Measurements from ENCODE around the gene PELI2. TPM values are rescaled to one million over a fixed set of nuclear protein-coding genes. Genes with fewer than 3 reads are reported as not detected.

The PELI2 gene
- total RNA-seq, 1 donor from 2014 or later: 5.8 TPM

DNA sequence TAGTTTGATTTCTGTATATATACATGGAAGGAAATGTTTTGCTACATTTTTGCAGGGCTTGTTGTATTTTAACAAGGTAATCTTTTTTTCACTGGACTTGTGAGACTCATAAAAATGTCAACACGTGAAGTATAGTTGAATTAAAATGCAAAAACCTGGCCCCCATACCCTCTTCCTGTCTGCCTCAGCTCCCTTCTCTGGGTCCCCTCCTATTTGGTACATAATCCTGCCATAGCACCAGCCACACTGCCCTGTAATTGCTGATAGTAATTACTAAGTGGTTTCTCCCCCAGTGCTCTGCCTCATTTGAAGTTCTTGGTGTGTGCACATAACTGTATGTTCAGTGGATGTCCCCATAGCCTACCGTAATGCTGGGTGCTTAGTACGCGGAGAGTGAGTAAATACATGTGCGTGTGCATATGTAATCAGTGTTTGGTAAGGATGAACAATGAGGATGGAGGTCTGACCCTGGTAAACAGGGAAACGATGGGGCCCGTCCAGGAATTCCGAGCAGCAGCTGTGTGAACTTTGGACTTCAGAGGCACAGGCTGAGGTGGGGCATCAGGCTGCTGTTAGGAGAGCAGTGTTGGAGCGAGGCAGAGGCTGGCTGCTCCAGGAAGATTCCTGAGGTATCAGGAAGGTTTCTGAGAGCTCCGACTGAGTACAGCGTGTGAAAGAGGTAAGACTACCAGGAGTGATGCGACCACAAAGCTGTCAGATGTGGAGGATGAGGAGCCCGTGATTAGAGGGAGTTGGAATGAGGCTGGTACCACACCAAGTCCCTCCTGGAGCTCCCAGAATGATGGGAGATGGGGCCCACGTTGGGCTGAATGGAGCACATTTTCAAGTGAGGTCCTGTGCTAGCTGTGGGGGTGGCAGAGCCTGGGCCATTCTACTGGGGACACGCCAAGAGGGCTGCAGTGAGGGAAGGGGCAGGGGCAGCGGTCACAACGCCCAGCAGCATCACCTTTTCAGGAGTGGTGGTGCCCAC lies 106.8 kb downstream of the PELI2 start:
- intact Hi-C loops (cut with micrococcal nuclease): no loop called here

GRCh38 chr14:56235388-56235787 lies 117.2 kb downstream of the PELI2 start:
- intact Hi-C loops (cut with micrococcal nuclease): no loop called here

DNA sequence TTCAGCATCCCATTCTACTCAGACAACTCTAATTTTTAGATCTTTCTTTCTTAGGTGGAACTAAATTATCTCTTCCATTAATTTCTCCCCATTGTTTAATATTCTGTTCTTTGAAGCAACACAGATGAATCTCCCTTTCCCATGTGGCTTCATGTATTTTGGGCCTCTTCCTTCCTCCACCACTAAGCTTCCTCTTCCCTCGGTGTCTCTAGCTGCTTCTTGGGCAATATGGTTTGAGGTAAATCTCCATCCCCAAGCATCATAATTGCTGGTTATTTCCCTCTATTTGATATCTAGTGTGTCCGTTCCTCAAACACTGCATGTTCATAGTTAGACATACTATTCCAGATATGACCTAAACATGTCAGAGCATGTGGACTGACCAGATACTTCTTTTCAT lies 119.2 kb downstream of the PELI2 start:
- intact Hi-C loops (cut with micrococcal nuclease): no loop called here

DNA sequence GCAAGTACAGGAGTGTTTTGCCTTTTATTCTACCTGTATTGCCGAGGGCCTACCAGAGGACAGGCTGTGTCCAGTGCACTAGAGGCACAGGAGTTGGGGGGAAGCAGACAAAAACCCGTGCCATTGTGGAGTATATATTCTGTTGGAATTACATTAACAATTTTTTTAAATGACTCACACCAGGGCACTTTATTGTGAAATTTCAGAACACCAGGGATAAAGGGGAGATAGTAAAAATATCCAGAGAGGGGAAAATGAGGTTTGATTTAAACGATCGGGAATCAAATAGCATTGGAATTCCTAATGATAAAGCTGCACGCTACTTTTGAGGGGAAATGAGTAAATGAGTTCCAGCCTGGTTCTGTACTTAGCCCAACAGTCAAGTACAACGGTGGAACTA lies 123.2 kb downstream of the PELI2 start:
- intact Hi-C loops (cut with micrococcal nuclease): no loop called here

- intact Hi-C loops (cut with micrococcal nuclease): no loop called here
Observed at GRCh38 chr14:56243110-56243509, 124.9 kb downstream of the PELI2 start.

DNA sequence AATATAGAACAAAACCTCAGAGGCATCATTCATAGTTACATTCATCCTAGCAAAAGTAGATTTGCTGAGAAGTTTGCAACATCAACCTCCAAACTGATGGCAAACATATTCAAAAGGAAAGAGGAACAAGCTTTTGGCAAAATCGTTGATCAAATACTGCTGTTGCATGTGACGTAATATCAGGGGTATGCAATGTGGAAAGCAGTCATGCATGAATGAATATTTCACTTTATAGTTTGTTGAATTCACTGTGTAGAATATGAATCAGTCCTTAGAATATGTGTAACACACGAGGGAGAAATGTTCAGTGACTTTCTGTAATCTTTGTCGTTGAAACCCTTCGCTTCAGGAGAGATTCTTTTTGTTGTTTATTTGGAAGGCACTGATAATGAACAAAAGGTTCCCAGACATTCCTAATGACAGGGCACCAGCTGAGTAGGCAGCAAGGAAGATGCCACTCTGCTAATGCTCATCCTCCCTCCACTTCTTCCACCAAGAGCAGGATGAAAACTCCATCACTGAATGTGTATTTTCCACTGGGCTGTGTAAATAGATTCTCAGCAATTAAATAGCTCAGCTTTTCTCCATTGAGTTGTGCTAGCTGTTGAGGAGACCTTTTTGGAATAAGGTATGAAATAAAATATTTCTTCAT lies 126.1 kb downstream of the PELI2 start:
- intact Hi-C loops (cut with micrococcal nuclease): no loop called here

DNA sequence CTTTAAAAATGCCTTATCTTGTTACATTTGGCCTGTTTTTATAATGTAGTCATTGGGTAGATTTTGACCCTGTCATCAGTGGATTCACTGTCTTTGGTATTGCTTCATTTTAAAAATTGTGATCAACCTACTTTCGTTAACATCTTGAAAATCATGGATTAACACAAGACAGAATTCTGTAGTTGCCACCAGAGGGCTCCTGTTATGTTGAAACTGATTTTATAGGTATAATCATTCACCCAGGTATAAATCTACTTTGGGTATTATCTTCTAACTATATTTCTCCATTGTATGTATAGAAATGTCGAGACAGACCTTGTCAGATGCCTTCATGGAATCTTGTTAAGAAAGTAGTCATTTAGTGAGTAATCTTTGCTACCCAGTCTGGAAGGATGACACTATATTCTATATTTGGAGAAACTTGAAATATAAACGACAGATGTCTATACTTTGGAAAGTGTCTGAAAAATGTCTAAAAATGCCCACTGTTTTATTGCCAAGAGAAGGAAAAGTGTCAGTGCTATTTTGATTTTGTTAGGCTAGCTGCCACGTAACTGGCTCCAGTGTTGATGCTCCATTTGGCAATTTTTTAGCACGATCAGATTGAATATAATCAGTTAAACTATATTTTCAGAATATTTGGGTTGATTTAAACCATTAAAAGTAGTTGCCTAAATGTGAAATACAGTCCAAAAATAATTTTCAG lies 129.4 kb downstream of the PELI2 start:
- intact Hi-C loops (cut with micrococcal nuclease): loop anchor here (1.0 to 2.0 kb wide), 2 partner anchors 93 to 175 kb away; no protein-coding TSS in a partner anchor

DNA sequence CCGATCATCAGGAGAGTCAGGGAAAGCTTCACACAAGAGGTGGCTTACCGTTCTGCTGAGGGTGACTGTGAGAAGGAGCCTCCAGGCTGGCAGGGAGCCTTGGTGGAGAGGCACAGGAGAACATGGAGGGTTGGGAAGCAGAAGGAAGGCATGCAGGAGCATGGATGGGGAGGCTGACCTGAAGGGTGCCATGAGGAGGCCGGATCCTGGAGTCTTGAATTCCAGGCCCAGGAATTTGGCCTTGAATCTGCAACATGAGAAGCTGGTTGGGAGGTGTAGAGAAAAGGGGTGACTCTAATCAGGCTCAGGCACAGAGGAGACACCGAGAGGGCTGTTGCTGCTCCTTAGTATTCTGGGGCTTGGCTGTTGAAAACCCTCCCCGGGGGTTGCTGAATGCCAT lies 130.2 kb downstream of the PELI2 start:
- intact Hi-C loops (cut with micrococcal nuclease): no loop called here

- intact Hi-C loops (cut with micrococcal nuclease): no loop called here
Observed at GRCh38 chr14:56261046-56261445, 142.8 kb downstream of the PELI2 start.

- intact Hi-C loops (cut with micrococcal nuclease): no loop called here
Observed at GRCh38 chr14:56262530-56262929, 144.3 kb downstream of the PELI2 start.

DNA sequence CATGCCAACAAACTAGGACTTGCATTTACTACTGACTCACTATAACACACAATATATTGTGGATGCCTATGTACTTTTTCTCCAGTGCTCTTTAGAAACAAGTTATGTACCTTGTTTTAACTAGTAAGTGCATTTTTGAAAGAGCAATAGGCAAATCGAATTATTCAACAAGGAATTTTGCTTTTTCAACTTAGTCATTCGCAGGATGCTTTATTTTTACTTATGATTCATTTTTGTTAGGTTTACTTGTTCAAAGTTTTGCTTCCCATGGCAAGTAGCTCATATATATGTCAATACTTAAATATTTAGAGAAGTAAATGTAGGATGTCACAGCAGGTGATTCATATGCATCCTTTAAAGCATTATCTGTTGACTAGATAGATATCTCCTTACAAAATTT lies 149.8 kb downstream of the PELI2 start:
- intact Hi-C loops (cut with micrococcal nuclease): no loop called here

DNA sequence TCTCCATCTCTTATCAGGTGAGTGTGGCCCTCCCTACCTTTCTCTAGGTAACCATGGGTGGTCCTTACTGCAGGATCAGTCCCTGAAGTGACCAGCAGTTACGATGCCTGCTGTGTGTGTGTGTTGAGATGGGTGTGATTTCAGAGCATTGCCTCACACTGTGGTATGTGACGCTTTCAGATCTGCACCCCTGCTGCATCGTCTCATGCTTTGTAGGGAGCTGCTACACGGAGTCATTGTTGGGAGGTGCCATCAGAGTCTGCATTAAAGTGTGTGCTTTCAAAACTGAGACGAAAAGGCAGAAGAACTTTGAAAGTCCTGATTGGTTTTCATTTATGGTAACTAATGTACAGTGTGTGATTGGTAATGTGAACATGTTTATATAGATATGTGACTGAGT lies 150.5 kb downstream of the PELI2 start:
- intact Hi-C loops (cut with micrococcal nuclease): no loop called here

DNA sequence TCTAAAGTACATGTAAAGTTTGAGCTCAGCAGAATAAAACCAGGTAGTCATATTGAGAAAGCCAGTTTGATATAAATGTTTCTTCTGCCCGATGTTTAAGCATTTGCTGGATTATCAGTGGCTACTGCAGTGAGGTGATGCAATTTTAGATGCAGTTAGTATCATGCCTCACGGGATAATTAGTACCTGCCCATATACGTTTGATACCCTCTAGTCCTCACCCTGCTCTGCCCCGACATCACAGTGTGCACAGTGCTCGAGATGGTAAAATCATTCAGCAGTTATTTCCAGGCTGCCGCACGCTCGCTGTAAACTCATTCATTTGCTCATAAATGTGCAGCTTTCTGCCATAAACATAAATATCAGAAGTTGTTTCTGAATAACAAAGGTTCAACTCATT lies 152.7 kb downstream of the PELI2 start:
- intact Hi-C loops (cut with micrococcal nuclease): no loop called here

GRCh38 chr14:56271970-56272369 lies 153.8 kb downstream of the PELI2 start:
- intact Hi-C loops (cut with micrococcal nuclease): no loop called here

DNA sequence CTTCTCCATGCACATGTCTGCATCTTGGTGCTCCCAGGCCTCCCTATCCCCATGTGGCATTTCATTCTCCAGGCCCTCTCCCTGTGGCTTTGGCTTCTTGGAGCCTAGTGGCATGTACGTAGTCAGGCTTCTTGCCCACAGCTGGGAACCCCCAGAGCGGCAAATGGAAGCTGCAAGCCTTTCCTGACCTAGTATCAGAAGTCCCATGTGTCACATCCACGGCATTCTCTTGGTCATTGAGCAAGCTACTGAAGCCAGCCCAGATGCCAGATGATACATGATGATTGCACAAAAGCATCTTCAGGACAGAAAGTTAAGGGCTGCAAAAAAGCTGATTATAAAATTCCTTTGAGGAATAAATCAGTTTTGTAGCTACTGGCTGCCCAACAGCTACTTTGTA lies 154.9 kb downstream of the PELI2 start:
- intact Hi-C loops (cut with micrococcal nuclease): no loop called here

GRCh38 chr14:56273951-56274350 lies 155.7 kb downstream of the PELI2 start:
- intact Hi-C loops (cut with micrococcal nuclease): no loop called here

DNA sequence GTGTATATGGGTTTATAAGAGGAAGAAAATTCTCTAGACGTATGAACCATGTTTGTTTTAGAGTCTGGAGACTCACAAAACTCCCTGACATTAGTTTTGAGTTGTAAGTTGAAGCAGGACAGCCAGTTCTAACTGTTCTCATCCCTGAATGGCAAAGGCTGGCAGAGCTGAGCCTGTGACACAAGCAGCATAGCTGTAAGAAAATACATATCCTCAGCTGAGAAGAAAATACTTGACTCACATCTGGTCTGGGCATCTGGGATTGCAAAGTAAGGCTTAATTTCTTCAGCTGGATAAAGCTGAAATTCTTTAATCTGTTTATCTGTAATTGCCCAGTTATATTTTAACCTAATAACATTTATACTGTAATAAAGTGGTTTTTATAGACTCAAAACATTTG lies 156.3 kb downstream of the PELI2 start:
- intact Hi-C loops (cut with micrococcal nuclease): no loop called here

DNA sequence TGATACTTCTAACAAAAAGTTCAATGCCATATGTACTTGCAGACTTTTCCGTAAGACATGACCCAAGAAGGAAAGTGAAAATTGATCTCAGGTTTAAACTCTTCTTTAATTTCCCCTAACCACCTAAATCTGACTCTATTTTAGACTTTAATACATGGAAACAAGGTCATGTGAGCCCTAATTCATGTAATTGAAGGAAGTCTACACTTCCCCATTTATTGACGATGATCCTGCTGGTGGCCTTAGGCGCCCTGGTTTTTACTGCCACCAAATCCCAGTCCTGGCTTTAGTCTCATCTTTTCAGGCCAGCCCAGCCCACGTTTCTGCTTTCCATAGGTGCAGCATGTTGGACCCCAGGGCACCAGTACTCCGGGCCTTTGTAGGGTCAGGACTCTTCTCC lies 157.9 kb downstream of the PELI2 start:
- intact Hi-C loops (cut with micrococcal nuclease): no loop called here

- intact Hi-C loops (cut with micrococcal nuclease): no loop called here
Observed at GRCh38 chr14:56278383-56278782, 160.2 kb downstream of the PELI2 start.

- intact Hi-C loops (cut with micrococcal nuclease): no loop called here
Observed at GRCh38 chr14:56280843-56281242, 162.6 kb downstream of the PELI2 start.

- intact Hi-C loops (cut with micrococcal nuclease): no loop called here
Observed at GRCh38 chr14:56282179-56282578, 164.0 kb downstream of the PELI2 start.

GRCh38 chr14:56284641-56285040 lies 166.4 kb downstream of the PELI2 start:
- intact Hi-C loops (cut with micrococcal nuclease): no loop called here
